Measurements from ENCODE around the gene KLF8.

KLF8 gene

GRCh38 chrX:56309881-56310280 is 77.7 kb downstream of the KLF8 start:
- no peak for DNase-seq (ENCODE audit: low read depth in 2 of 3, low spot score in 1 of 3)

DNA sequence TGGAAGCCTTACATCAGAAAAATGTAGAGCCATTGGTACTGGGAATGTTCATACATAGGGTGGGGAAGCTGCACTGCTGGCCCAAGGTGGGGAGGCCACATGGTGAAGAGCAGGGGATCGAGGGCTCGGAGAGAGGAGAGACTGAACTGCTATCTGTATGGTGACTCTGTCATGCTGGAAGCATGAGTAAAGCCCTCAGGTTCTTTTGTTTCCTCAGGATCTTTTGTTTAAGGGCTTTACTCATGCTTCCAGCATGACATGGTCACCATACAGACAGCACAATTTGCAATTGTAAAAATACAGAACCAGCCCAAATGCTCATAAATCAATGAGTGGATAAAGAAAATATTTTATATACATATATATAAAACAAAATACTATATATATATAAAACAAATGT is 78.4 kb downstream of the KLF8 start:
- DNase-seq (ENCODE audit: low read depth in 2 of 3, low spot score in 1 of 3), result no peak

DNA sequence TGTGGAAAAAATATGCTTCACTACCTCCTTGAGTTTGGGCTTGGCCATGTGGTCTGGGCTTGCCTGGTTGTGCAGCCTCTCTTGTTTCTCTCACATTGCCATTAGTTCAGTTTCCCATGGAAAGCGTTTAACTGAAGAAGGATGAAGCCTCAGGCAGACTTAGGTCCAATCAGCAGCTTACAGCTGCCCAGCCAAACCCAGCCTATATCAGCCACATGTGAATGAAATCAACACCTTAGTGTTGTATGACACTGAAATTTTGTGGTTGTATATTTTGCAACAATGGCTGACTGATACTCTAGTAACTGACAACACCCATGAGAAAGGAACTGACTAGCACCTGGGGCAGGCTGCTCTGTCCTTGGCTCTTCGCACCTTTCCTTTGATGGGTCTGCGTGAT is 81.2 kb downstream of the KLF8 start:
- no peak for DNase-seq (ENCODE audit: low read depth in 2 of 3, low spot score in 1 of 3)

DNA sequence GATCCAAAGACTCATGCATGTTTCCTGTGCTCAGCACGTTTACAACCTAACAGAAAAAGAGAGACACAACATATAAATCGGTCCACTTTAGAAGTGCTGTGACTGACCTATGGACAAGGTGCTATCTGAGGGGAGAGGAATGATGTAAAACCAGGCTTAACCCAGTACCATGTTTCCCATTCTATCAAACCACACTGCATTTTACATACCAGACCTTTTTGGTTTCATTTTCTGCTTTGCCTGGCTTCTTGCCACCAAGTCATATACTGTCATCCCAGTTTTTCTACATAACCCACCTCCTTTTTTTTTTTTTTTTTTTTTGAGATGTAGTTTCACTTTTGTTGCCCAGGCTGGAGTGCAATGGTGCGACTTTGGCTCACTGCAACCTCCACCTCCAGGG is 82.2 kb downstream of the KLF8 start:
- DNase-seq (ENCODE audit: low read depth in 2 of 3, low spot score in 1 of 3), result no peak

- DNase-seq (ENCODE audit: low read depth in 2 of 3, low spot score in 1 of 3), result no peak
These were observed 85.9 kb downstream of the KLF8 start for GRCh38 chrX:56318076-56318475.

DNA sequence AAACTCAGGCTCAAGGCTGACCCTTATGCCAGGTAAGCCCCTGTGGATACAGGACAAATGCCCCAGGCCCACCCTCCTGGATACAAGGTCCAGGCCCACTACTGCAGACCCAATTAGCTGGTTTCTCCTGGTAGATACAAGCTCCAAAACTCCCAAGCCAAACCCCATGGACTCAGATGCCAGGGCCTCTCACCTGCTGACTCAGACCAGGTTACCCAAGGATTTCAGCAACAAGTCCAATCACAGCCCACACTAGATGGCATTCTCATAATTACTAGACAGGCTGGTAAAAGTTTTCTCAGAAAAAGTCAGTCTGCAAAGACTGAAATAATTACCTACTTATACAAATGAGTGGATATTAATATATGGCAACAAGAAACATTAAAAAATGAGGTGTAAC is 87.0 kb downstream of the KLF8 start:
- no peak for DNase-seq (ENCODE audit: low read depth in 2 of 3, low spot score in 1 of 3)

Measured in stimulated activated CD4-positive, alpha-beta T cell treated with anti-CD3 and anti-CD28 coated beads, Interleukin-12 subunit alpha, Interleukin-12 subunit beta, amount 100 ng/mL, for 48 hours (primary cell).